T-helper 17 cell (primary cell): ENCODE data around the gene ST3GAL6. TPM values are rescaled to one million over a fixed set of nuclear protein-coding genes. Genes with fewer than 3 reads are reported as not detected.

Experiments
- ATAC-seq: fragments of 150-1000 bp; cut with Tn5 transposase; 2 replicates; pipeline ENCODE4 v1.10.0; 2021; ENCODE audit warnings: mild to moderate bottlenecking, moderate library complexity
- DNase-seq, 3 donors: peaks; one replicate each; pipeline versions ENCODE4 v3.0.0 to v3.0.0-alpha.2; 2020 to 2021
- H3K9me3 ChIP-seq: one replicate; pipeline ENCODE4 v1.7.0; 2013; ENCODE audit warnings: low read length, mild to moderate bottlenecking; ENCODE audit not compliant: control insufficient read depth, poor library complexity, severe bottlenecking
- H3K27ac Mint-ChIP-seq: one replicate; pipeline ENCODE4 v1.8.0; 2022; ENCODE audit warnings: mild to moderate bottlenecking, moderate library complexity, mixed read lengths
- H3K27me3 Mint-ChIP-seq: one replicate; pipeline ENCODE4 v1.8.0; 2022; ENCODE audit warnings: mixed read lengths
- H3K36me3 Mint-ChIP-seq: one replicate; pipeline ENCODE4 v1.8.0; 2022; ENCODE audit warnings: low read depth, mixed read lengths
- H3K4me1 Mint-ChIP-seq: one replicate; pipeline ENCODE4 v1.8.0; 2022; ENCODE audit warnings: mild to moderate bottlenecking, mixed read lengths
- H3K4me3 Mint-ChIP-seq: one replicate; pipeline ENCODE4 v1.8.0; 2022; ENCODE audit warnings: mild to moderate bottlenecking, moderate library complexity, mixed read lengths
- total RNA-seq, 4 donors: library from RNA in 2 of 4; stranded (reverse) in 2 of 4; gene quantifications; one replicate each; pipeline ENCODE4 v1.2.3 and lab custom pipeline; 2022 to 2026

The ST3GAL6 gene
- total RNA-seq, 2 donors from 2014 or later = 0.99 to 3.6 TPM

- ATAC-seq (no peak), DNase-seq (no peak)
- Mint-ChIP-seq H3K4me1 (no peaks in the 10 kb centered on the region), H3K27ac (no peak overlapping the region), H3K36me3 (peaks cover 3% of the 10 kb centered on the region), H3K4me3 (no peak overlapping the region), H3K27me3 (peaks cover 29% of the 10 kb centered on the region)
- no peaks in the 10 kb centered on the region for H3K9me3 ChIP-seq
Observed at GRCh38 chr3:98745718-98746117, 17.4 kb upstream of the ST3GAL6 start.

- H3K27me3 Mint-ChIP-seq = peaks cover 30% of the 10 kb centered on the region
- peaks cover 3% of the 10 kb centered on the region for H3K36me3 Mint-ChIP-seq
- no peak overlapping the region for H3K27ac Mint-ChIP-seq
- ATAC-seq (no peak), DNase-seq (no peak)
- H3K9me3 ChIP-seq = no peaks in the 10 kb centered on the region
- no peaks in the 10 kb centered on the region for H3K4me1 Mint-ChIP-seq
- H3K4me3 Mint-ChIP-seq = no peak overlapping the region
Observed at GRCh38 chr3:98746122-98746521, 17.0 kb upstream of the ST3GAL6 start.

GRCh38 chr3:98746882-98747281 lies 16.3 kb upstream of the ST3GAL6 start:
- no peaks in the 10 kb centered on the region for H3K4me1 Mint-ChIP-seq
- H3K27ac Mint-ChIP-seq = no peak overlapping the region
- H3K36me3 Mint-ChIP-seq = peaks cover 3% of the 10 kb centered on the region

GRCh38 chr3:98750276-98750919 lies 12.7 kb upstream of the ST3GAL6 start:
- Mint-ChIP-seq H3K27ac (no peak overlapping the region), H3K36me3 (peaks cover 3% of the 10 kb centered on the region), H3K27me3 (peaks cover 41% of the 10 kb centered on the region), H3K4me1 (no peaks in the 10 kb centered on the region), H3K4me3 (no peak overlapping the region)
- ATAC-seq (no peak), DNase-seq (no peak)
- H3K9me3 ChIP-seq = no peaks in the 10 kb centered on the region

More at GRCh38 chr3:98746882-98747281, 16.3 kb upstream of the ST3GAL6 start:
- ATAC-seq (no peak), DNase-seq (no peak)
- Mint-ChIP-seq H3K27me3 (peaks cover 31% of the 10 kb centered on the region), H3K4me3 (no peak overlapping the region)
- H3K9me3 ChIP-seq = no peaks in the 10 kb centered on the region

GRCh38 chr3:98754483-98754882 lies 8.7 kb upstream of the ST3GAL6 start:
- H3K27me3 Mint-ChIP-seq = peaks cover 50% of the 10 kb centered on the region
- ATAC-seq = no peak
- H3K4me3 Mint-ChIP-seq = no peak overlapping the region
- peaks cover 3% of the 10 kb centered on the region for H3K4me1 Mint-ChIP-seq
- H3K36me3 Mint-ChIP-seq = peaks cover 3% of the 10 kb centered on the region
- no peak for DNase-seq
- no peak overlapping the region for H3K27ac Mint-ChIP-seq
- no peaks in the 10 kb centered on the region for H3K9me3 ChIP-seq

- Mint-ChIP-seq H3K27me3 (peaks cover 54% of the 10 kb centered on the region), H3K36me3 (peaks cover 3% of the 10 kb centered on the region), H3K4me1 (peaks cover 3% of the 10 kb centered on the region), H3K27ac (no peak overlapping the region), H3K4me3 (no peak overlapping the region)
- no peaks in the 10 kb centered on the region for H3K9me3 ChIP-seq
- ATAC-seq (no peak), DNase-seq (no peak)
Observed at GRCh38 chr3:98755601-98756000, 7.5 kb upstream of the ST3GAL6 start.

GRCh38 chr3:98759629-98760028 lies 3.5 kb upstream of the ST3GAL6 start:
- H3K9me3 ChIP-seq = no peaks in the 10 kb centered on the region
- DNase-seq (no peak), ATAC-seq (no peak)
- Mint-ChIP-seq H3K36me3 (peaks cover 5% of the 10 kb centered on the region), H3K27ac (no peak overlapping the region), H3K27me3 (peaks cover 59% of the 10 kb centered on the region), H3K4me3 (no peak overlapping the region), H3K4me1 (peaks cover 7% of the 10 kb centered on the region)

- H3K9me3 ChIP-seq = no peaks in the 10 kb centered on the region
- peaks cover 5% of the 10 kb centered on the region for H3K36me3 Mint-ChIP-seq
- no peak overlapping the region for H3K27ac Mint-ChIP-seq
- no peak for DNase-seq
- ATAC-seq = no peak
- H3K4me3 Mint-ChIP-seq = no peak overlapping the region
- H3K27me3 Mint-ChIP-seq = peaks cover 49% of the 10 kb centered on the region
- peaks cover 7% of the 10 kb centered on the region for H3K4me1 Mint-ChIP-seq
Observed at GRCh38 chr3:98761643-98762229, 1.4 kb upstream of the ST3GAL6 start.

- no peak overlapping the region for H3K4me3 Mint-ChIP-seq
- no peaks in the 10 kb centered on the region for H3K9me3 ChIP-seq
- H3K27ac Mint-ChIP-seq = no peak overlapping the region
- H3K36me3 Mint-ChIP-seq = peaks cover 5% of the 10 kb centered on the region
- H3K4me1 Mint-ChIP-seq = peaks cover 7% of the 10 kb centered on the region
- peaks cover 42% of the 10 kb centered on the region for H3K27me3 Mint-ChIP-seq
- DNase-seq = no peak
- ATAC-seq = no peak
Observed at GRCh38 chr3:98763819-98764418, 779 bp downstream of the ST3GAL6 start.

GRCh38 chr3:98764472-98764884 lies 1.3 kb downstream of the ST3GAL6 start:
- Mint-ChIP-seq H3K27ac (no peak overlapping the region), H3K36me3 (peaks cover 3% of the 10 kb centered on the region), H3K4me1 (peaks cover 4% of the 10 kb centered on the region), H3K4me3 (no peak overlapping the region), H3K27me3 (peaks cover 37% of the 10 kb centered on the region)
- DNase-seq (no peak), ATAC-seq (no peak)
- no peaks in the 10 kb centered on the region for H3K9me3 ChIP-seq

GRCh38 chr3:98765721-98766120 lies 2.6 kb downstream of the ST3GAL6 start:
- ATAC-seq = no peak
- no peak for DNase-seq
- H3K27me3 Mint-ChIP-seq = peaks cover 41% of the 10 kb centered on the region
- no peaks in the 10 kb centered on the region for H3K9me3 ChIP-seq
- peaks cover 4% of the 10 kb centered on the region for H3K4me1 Mint-ChIP-seq
- peaks cover 3% of the 10 kb centered on the region for H3K36me3 Mint-ChIP-seq
- no peak overlapping the region for H3K27ac Mint-ChIP-seq
- no peak overlapping the region for H3K4me3 Mint-ChIP-seq

GRCh38 chr3:98766924-98767323 lies 3.8 kb downstream of the ST3GAL6 start:
- DNase-seq (no peak), ATAC-seq (no peak)
- Mint-ChIP-seq H3K4me1 (peaks cover 4% of the 10 kb centered on the region), H3K27me3 (peaks cover 42% of the 10 kb centered on the region), H3K36me3 (peaks cover 3% of the 10 kb centered on the region), H3K4me3 (no peak overlapping the region), H3K27ac (no peak overlapping the region)
- no peaks in the 10 kb centered on the region for H3K9me3 ChIP-seq

- DNase-seq = no peak
- H3K27me3 Mint-ChIP-seq = peaks cover 26% of the 10 kb centered on the region
- no peaks in the 10 kb centered on the region for H3K9me3 ChIP-seq
- no peak for ATAC-seq
- H3K4me1 Mint-ChIP-seq = no peaks in the 10 kb centered on the region
- no peak overlapping the region for H3K27ac Mint-ChIP-seq
- H3K36me3 Mint-ChIP-seq = no peaks in the 10 kb centered on the region
- no peak overlapping the region for H3K4me3 Mint-ChIP-seq
Observed at GRCh38 chr3:98768961-98769360, 5.8 kb downstream of the ST3GAL6 start.

- Mint-ChIP-seq H3K36me3 (no peaks in the 10 kb centered on the region), H3K27me3 (peaks cover 22% of the 10 kb centered on the region), H3K4me1 (no peaks in the 10 kb centered on the region), H3K27ac (no peak overlapping the region), H3K4me3 (no peak overlapping the region)
- no peak for DNase-seq
- ATAC-seq = no peak
- no peaks in the 10 kb centered on the region for H3K9me3 ChIP-seq
Observed at GRCh38 chr3:98769448-98769847, 6.3 kb downstream of the ST3GAL6 start.
